Glomerular visceral epithelial cell (primary cell): ENCODE measurements around the gene TIMD4.

ENCODE experiments used
- DNase-seq: peaks from one replicate; pipeline ENCODE4 v3.0.0-alpha.2; 2016; ENCODE audit errors: extremely low spot score

Gene TIMD4

GRCh38 chr5:156922207-156922792 lies 40.7 kb downstream of the TIMD4 start:
- no peak for DNase-seq

GRCh38 chr5:156920861-156921431 lies 42.1 kb downstream of the TIMD4 start:
- DNase-seq, result no peak

GRCh38 chr5:156920042-156920860 lies 42.8 kb downstream of the TIMD4 start:
- peak; percentile 96 for DNase-seq

GRCh38 chr5:156918311-156918845 lies 44.6 kb downstream of the TIMD4 start:
- DNase-seq, result peak; percentile 14

- no peak for DNase-seq
Observed at GRCh38 chr5:156914371-156914737, 48.7 kb downstream of the TIMD4 start.

GRCh38 chr5:156913719-156914370 lies 49.2 kb downstream of the TIMD4 start:
- no peak for DNase-seq

GRCh38 chr5:156913355-156913718 lies 49.7 kb downstream of the TIMD4 start:
- no peak for DNase-seq

GRCh38 chr5:156912869-156913268 lies 50.2 kb downstream of the TIMD4 start:
- DNase-seq, result no peak

- no peak for DNase-seq
Observed at GRCh38 chr5:156909180-156909579, 53.8 kb downstream of the TIMD4 start.

GRCh38 chr5:156907667-156908066 lies 55.4 kb downstream of the TIMD4 start:
- DNase-seq, result no peak

GRCh38 chr5:156906807-156907206 lies 56.2 kb downstream of the TIMD4 start:
- no peak for DNase-seq

- no peak for DNase-seq
Observed at GRCh38 chr5:156896546-156896945, 66.5 kb downstream of the TIMD4 start.

- DNase-seq, result no peak
Observed at GRCh38 chr5:156893517-156893916, 69.5 kb downstream of the TIMD4 start.

- no peak for DNase-seq
Observed at GRCh38 chr5:156892864-156893263, 70.2 kb downstream of the TIMD4 start.

GRCh38 chr5:156892223-156892622 lies 70.8 kb downstream of the TIMD4 start:
- DNase-seq, result no peak

- DNase-seq, result peak; percentile 26
Observed at GRCh38 chr5:156888520-156888919, 74.5 kb downstream of the TIMD4 start.

GRCh38 chr5:156883316-156883875 lies 79.6 kb downstream of the TIMD4 start:
- DNase-seq, result no peak

- DNase-seq, result peak; percentile 36
Observed at GRCh38 chr5:156879665-156880285, 83.3 kb downstream of the TIMD4 start.

GRCh38 chr5:156871212-156871611 lies 91.8 kb downstream of the TIMD4 start:
- no peak for DNase-seq

GRCh38 chr5:156870498-156870839 lies 92.6 kb downstream of the TIMD4 start:
- no peak for DNase-seq
